IMR-90 (cell line): Measurements from ENCODE around the gene BRINP3. TPM values are rescaled to one million over a fixed set of nuclear protein-coding genes. Genes with fewer than 3 reads are reported as not detected.

Experiments used
- ATAC-seq: fragments of 200-7000 bp; cut with Tn5 transposase; 2 replicates; pipeline ENCODE4 v1.9.1; 2020; ENCODE audit warnings: low read depth, mild to moderate bottlenecking, moderate library complexity
- BruUV-seq: library from RNA; stranded (reverse); fragments of 400-500 nt; replicated peaks from 2 replicates; lab custom pipeline; 2021; lab: Mats Ljungman, UMichigan
- CTCF ChIA-PET: fragments of 300-600 bp; formaldehyde crosslinking; extraction: SDS; loops from one replicate; lab custom pipeline; 2021; ENCODE audit warnings: antibody characterized with exemption; lab: Yijun Ruan, JAX
- POLR2A ChIA-PET: fragments of 300-600 bp; sonication (Branson Sonifier 250); formaldehyde crosslinking; loops from one replicate; lab custom pipeline; 2022; ENCODE audit warnings: antibody characterized with exemption; ENCODE audit not compliant: unreplicated experiment; lab: Charles Lee
- DNase-seq: peaks from one replicate; pipeline ENCODE4 v3.0.0; 2013
- H2AFZ ChIP-seq: replicated peaks from 2 replicates; pipeline ENCODE3; 2013; ENCODE audit warnings: low read length, mild to moderate bottlenecking; ENCODE audit not compliant: poor library complexity
- H2AK5ac ChIP-seq: 2 replicates; pipeline ENCODE4 v1.6.1; 2013; ENCODE audit warnings: low read depth, low read length, inconsistent platforms
- H2AK9ac ChIP-seq: replicated peaks from 2 replicates; pipeline ENCODE3; 2013; ENCODE audit warnings: mild to moderate bottlenecking, low read depth, low read length, moderate library complexity; ENCODE audit not compliant: poor library complexity
- H2BK120ac ChIP-seq: 2 replicates; pipeline ENCODE4 v1.6.1; 2013; ENCODE audit warnings: low read depth, low read length, inconsistent platforms
- H2BK15ac ChIP-seq: 3 replicates; pipeline ENCODE4 v1.6.1; 2013; ENCODE audit warnings: low read depth, low read length, inconsistent platforms
- H2BK20ac ChIP-seq: 2 replicates; pipeline ENCODE4 v1.6.1; 2013; ENCODE audit warnings: low read depth, mild to moderate bottlenecking, inconsistent platforms, low read length, moderate library complexity
- H2BK5ac ChIP-seq: 2 replicates; pipeline ENCODE4 v1.6.1; 2013; ENCODE audit warnings: mild to moderate bottlenecking, low read depth, low read length, inconsistent platforms; ENCODE audit not compliant: poor library complexity, severe bottlenecking
- H3K14ac ChIP-seq: replicated peaks from 2 replicates; pipeline ENCODE4 v1.6.1; 2013; ENCODE audit warnings: low read depth, low read length, inconsistent platforms
- H3K18ac ChIP-seq: 2 replicates; pipeline ENCODE4 v1.6.1; 2013; ENCODE audit warnings: low read depth, low read length, control low read depth
- H3K23ac ChIP-seq: 2 replicates; pipeline ENCODE4 v1.6.1; 2013; ENCODE audit warnings: low read depth, low read length, inconsistent platforms
- H3K27ac ChIP-seq: 2 replicates; pipeline ENCODE4 v1.5.1; 2013; ENCODE audit warnings: mild to moderate bottlenecking, control low read depth, low read length; ENCODE audit not compliant: insufficient read depth
- H3K27me3 ChIP-seq: 2 replicates; pipeline ENCODE4 v1.6.1; 2013; ENCODE audit warnings: low read length; ENCODE audit not compliant: control insufficient read depth, insufficient read depth
- H3K36me3 ChIP-seq: 2 replicates; pipeline ENCODE4 v1.6.1; 2013; ENCODE audit warnings: low read length, mixed read lengths; ENCODE audit not compliant: control insufficient read depth, insufficient read depth
- H3K4ac ChIP-seq: 2 replicates; pipeline ENCODE4 v1.6.1; 2013; ENCODE audit warnings: low read depth, low read length, inconsistent platforms
- H3K4me1 ChIP-seq: 2 replicates; pipeline ENCODE4 v1.6.1; 2013; ENCODE audit warnings: low read length, mixed read lengths; ENCODE audit not compliant: control insufficient read depth, insufficient read depth
- H3K4me2 ChIP-seq: 2 replicates; pipeline ENCODE4 v1.6.1; 2013; ENCODE audit warnings: low read depth, mild to moderate bottlenecking, control low read depth, low read length, moderate library complexity
- H3K4me3 ChIP-seq: 2 replicates; pipeline ENCODE4 v1.5.1; 2013; ENCODE audit warnings: low read depth, mild to moderate bottlenecking, control low read depth, low read length, moderate library complexity; ENCODE audit not compliant: insufficient read depth
- H3K56ac ChIP-seq: 2 replicates; pipeline ENCODE4 v1.6.1; 2013; ENCODE audit warnings: low read length, inconsistent platforms; ENCODE audit not compliant: insufficient read depth; ENCODE audit errors: extremely low read depth
- H3K79me1 ChIP-seq, 2 experiments: 2 replicates each; pipeline ENCODE4 v1.6.1; 2013; ENCODE audit warnings: low read length in 2 of 2, inconsistent platforms in 1 of 2, low read depth in 1 of 2
- H3K9ac ChIP-seq: 2 replicates; pipeline ENCODE4 v1.6.1; 2013; ENCODE audit warnings: low read depth, low read length, control low read depth
- H3K9me1 ChIP-seq: 2 replicates; pipeline ENCODE4 v1.6.1; 2013; ENCODE audit warnings: low read length, inconsistent platforms; ENCODE audit not compliant: insufficient read depth
- H3K9me3 ChIP-seq: 2 replicates; pipeline ENCODE4 v1.6.1; 2013; ENCODE audit warnings: low read length; ENCODE audit not compliant: control insufficient read depth, insufficient read depth
- H4K20me1 ChIP-seq: 2 replicates; pipeline ENCODE4 v1.6.1; 2013; ENCODE audit warnings: low read length, inconsistent platforms; ENCODE audit not compliant: insufficient read depth
- H4K5ac ChIP-seq: 2 replicates; pipeline ENCODE4 v1.6.1; 2013; ENCODE audit warnings: mild to moderate bottlenecking, low read depth, low read length, control low read depth
- H4K8ac ChIP-seq, 2 experiments: 2 replicates each; pipeline ENCODE4 v1.6.1; 2013; ENCODE audit warnings: low read depth in 2 of 2, low read length in 2 of 2, control low read depth in 1 of 2, inconsistent platforms in 1 of 2
- H4K91ac ChIP-seq: 2 replicates; pipeline ENCODE4 v1.6.1; 2013; ENCODE audit warnings: low read depth, low read length, inconsistent platforms; ENCODE audit not compliant: insufficient read depth
- BHLHE40 ChIP-seq: fragments of 150-350 bp; IDR thresholded peaks from 2 replicates; pipeline ENCODE4 v1.6.1; 2016; ENCODE audit warnings: mild to moderate bottlenecking, low read depth, low read length
- CHD1 ChIP-seq: IDR thresholded peaks from 2 replicates; pipeline ENCODE4 v1.6.1; 2012; ENCODE audit warnings: low read depth, low read length, improper control_type of control experiment
- MAFK ChIP-seq: IDR thresholded peaks from 2 replicates; pipeline ENCODE4 v1.6.1; 2012; ENCODE audit warnings: low read depth, low read length, improper control_type of control experiment
- MAZ ChIP-seq: IDR thresholded peaks from 2 replicates; pipeline ENCODE4 v1.6.1; 2012; ENCODE audit warnings: low read depth, mild to moderate bottlenecking, low read length, improper control_type of control experiment, moderate library complexity, borderline replicate concordance
- NFE2L2 ChIP-seq: fragments of 150-350 bp; IDR thresholded peaks from 2 replicates; pipeline ENCODE4 v1.6.1; 2016; ENCODE audit warnings: low read depth, mild to moderate bottlenecking, low read length
- RCOR1 ChIP-seq: IDR thresholded peaks from 2 replicates; pipeline ENCODE4 v1.6.1; 2012; ENCODE audit warnings: mild to moderate bottlenecking, low read length, improper control_type of control experiment; ENCODE audit not compliant: insufficient replicate concordance
- dilution Hi-C: fragments of 300-500 bp; cut with HindIII; formaldehyde crosslinking; loops from one replicate; pipeline ENCODE4 v1.14.3; 2018; ENCODE audit warnings: low sequenced_read_pairs; ENCODE audit not compliant: unreplicated experiment
- in situ Hi-C: fragments of 300-500 bp; cut with MboI; formaldehyde crosslinking; loops from 3 replicates; pipeline ENCODE4 v1.14.3; 2019; ENCODE audit warnings: low sequenced_read_pairs, inconsistent platforms, mixed read lengths
- intact Hi-C: fragments of 100-400 bp; cut with micrococcal nuclease; formaldehyde crosslinking; loops from 2 replicates; pipeline ENCODE4 v1.10.0; 2022
- polyA plus RNA-seq, 3 experiments: library from polyadenylated mRNA; depleted of rRNA; stranded (reverse); fragments of >200 nt; gene quantifications; 2 replicates each; pipeline ENCODE4 v1.2.3, GENCODE V29; 2012; ENCODE audit warnings: low replicate concordance in 1 of 3
- total RNA-seq: library from RNA; depleted of rRNA; stranded (reverse); fragments of >200 nt; gene quantifications from 2 replicates; pipeline ENCODE4 v1.2.3, GENCODE V29; 2012

The BRINP3 gene
- total and polyA plus RNA-seq, 2 of the 4 experiments (the other 2 are of a cell fraction), result 0.15 to 0.36 TPM

- Histone ChIP-seq H2BK15ac (no peak overlapping the region), H3K79me1 (no peaks in the 10 kb centered on the region), H2BK5ac (no peak overlapping the region), H2BK120ac (no peak overlapping the region), H2AK9ac (no peak overlapping the region), H4K91ac (no peak overlapping the region), H3K14ac (no peak overlapping the region), H2BK20ac (no peak overlapping the region), H3K9me3 (no peaks in the 10 kb centered on the region), H3K18ac (no peak overlapping the region), H3K56ac (no peak overlapping the region), H3K4me3 (no peak overlapping the region), H3K27ac (no peak overlapping the region), H3K4ac (no peak overlapping the region), H3K9me1 (no peaks in the 10 kb centered on the region), H3K23ac (no peak overlapping the region), H3K27me3 (no peaks in the 10 kb centered on the region), H3K4me2 (no peak overlapping the region), H3K4me1 (no peaks in the 10 kb centered on the region), H2AFZ (no peak overlapping the region), H2AK5ac (no peak overlapping the region), H3K9ac (no peak overlapping the region), H4K8ac (no peak overlapping the region), H4K5ac (no peak overlapping the region), H4K20me1 (no peaks in the 10 kb centered on the region), H3K36me3 (no peaks in the 10 kb centered on the region)
- ATAC-seq (no peak), DNase-seq (no peak)
- BruUV-seq, result no TSS peak
- TF ChIP-seq MAZ (no peak), CHD1 (no peak), NFE2L2 (no peak), RCOR1 (no peak), MAFK (no peak), BHLHE40 (no peak)
- dilution Hi-C loops, result no loop called here
- intact Hi-C loops, result no loop called here
- CTCF ChIA-PET, result no interaction called here
- POLR2A ChIA-PET, result no interaction called here
- in situ Hi-C loops, result no loop called here
Measured at GRCh38 chr1:190196020-190196419, 281.6 kb downstream of the BRINP3 start.
